ENCODE measurements around the gene CYTH4. TPM values are rescaled to one million over a fixed set of nuclear protein-coding genes. Genes with fewer than 3 reads are reported as not detected.

The CYTH4 gene
- polyA plus RNA-seq, 2 of the 4 experiments (the other 2 are of a cell fraction): 0.05 to 0.10 TPM

- no peak overlapping the region for H3K27ac ChIP-seq
- no peak for FAIRE-seq
- CTCF ChIA-PET: interaction anchor here (0.8 to 5.0 kb wide), 44 partner anchors 9 to 716 kb away, joined by 3 to 55 read pairs (median 5); partner anchors contain the start of genes CYTH4 and RAC2
- ATAC-seq: peak; percentile 78 to 81; a peak in 5 of 6 replicates
- DNase-seq (ENCODE audit: low read depth in 1 of 2, low spot score in 1 of 2): peak; percentile 53 to 58
- no peak overlapping the region for H3K4me3 ChIP-seq
- peak overlapping the region; percentile 31; the same call in 1 of the 3 replicates for H3K4me2 ChIP-seq
- TF ChIP-seq HEYL (CRISPR knock-in tag; IDR thresholded peaks at IDR 0.05) (no peak), CTCF (IDR thresholded peaks at IDR 0.05) (peak; percentile 61), SMC3 (IDR thresholded peaks at IDR 0.05) (peak; percentile 64), RAD21 (conservative IDR thresholded peaks at IDR 0.05 in 1 of 2, IDR thresholded peaks at IDR 0.05 in 1 of 2) (peak; percentile 47)
- TF ChIP-seq, protein P1, sequence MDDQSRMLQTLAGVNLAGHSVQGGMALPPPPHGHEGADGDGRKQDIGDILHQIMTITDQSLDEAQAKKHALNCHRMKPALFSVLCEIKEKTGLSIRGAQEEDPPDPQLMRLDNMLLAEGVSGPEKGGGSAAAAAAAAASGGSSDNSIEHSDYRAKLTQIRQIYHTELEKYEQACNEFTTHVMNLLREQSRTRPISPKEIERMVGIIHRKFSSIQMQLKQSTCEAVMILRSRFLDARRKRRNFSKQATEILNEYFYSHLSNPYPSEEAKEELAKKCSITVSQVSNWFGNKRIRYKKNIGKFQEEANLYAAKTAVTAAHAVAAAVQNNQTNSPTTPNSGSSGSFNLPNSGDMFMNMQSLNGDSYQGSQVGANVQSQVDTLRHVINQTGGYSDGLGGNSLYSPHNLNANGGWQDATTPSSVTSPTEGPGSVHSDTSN (IDR thresholded peaks at IDR 0.05): no peak
- H3K9me3 ChIP-seq: peaks cover 18% of the 10 kb centered on the region
- H3K4me1 ChIP-seq: peaks cover 19% of the 10 kb centered on the region
- WGBS (ENCODE audit: missing lambda C conversion rate): 20% methylated on average over 14 of the region's 14 CpGs
- POLR2A ChIA-PET: interaction anchor here (1.0 kb wide), 1 partner anchor 62 kb away, joined by 4 read pairs; no protein-coding TSS in a partner anchor
Measured at GRCh38 chr22:37260901-37261336, 21.4 kb upstream of the CYTH4 start.

- 37% methylated on average over 5 of the region's 5 CpGs for WGBS (ENCODE audit: missing lambda C conversion rate)
- ChIA-PET POLR2A (no interaction called here), CTCF (interaction anchor here (1.1 to 5.0 kb wide), 10 partner anchors 8 to 195 kb away, joined by 3 to 55 read pairs (median 11); no protein-coding TSS in a partner anchor)
- ATAC-seq (no peak), FAIRE-seq (no peak), DNase-seq (ENCODE audit: low read depth in 1 of 2, low spot score in 1 of 2) (no peak)
- Histone ChIP-seq H3K4me2 (no peak overlapping the region), H3K27ac (no peak overlapping the region), H3K4me3 (no peak overlapping the region), H3K4me1 (peaks cover 14% of the 10 kb centered on the region), H3K9me3 (peaks cover 18% of the 10 kb centered on the region)
- TF ChIP-seq FOSB (CRISPR knock-in tag; IDR thresholded peaks at IDR 0.05): no peak
- TF ChIP-seq MAZ (IDR thresholded peaks at IDR 0.05; ENCODE audit: borderline replicate concordance, low read depth, low read length): no peak
- no peak for TF ChIP-seq HOXB13 (CRISPR knock-in tag; IDR thresholded peaks at IDR 0.05; ENCODE audit: low read depth)
Measured at GRCh38 chr22:37262346-37262745, 20.0 kb upstream of the CYTH4 start.

DNA sequence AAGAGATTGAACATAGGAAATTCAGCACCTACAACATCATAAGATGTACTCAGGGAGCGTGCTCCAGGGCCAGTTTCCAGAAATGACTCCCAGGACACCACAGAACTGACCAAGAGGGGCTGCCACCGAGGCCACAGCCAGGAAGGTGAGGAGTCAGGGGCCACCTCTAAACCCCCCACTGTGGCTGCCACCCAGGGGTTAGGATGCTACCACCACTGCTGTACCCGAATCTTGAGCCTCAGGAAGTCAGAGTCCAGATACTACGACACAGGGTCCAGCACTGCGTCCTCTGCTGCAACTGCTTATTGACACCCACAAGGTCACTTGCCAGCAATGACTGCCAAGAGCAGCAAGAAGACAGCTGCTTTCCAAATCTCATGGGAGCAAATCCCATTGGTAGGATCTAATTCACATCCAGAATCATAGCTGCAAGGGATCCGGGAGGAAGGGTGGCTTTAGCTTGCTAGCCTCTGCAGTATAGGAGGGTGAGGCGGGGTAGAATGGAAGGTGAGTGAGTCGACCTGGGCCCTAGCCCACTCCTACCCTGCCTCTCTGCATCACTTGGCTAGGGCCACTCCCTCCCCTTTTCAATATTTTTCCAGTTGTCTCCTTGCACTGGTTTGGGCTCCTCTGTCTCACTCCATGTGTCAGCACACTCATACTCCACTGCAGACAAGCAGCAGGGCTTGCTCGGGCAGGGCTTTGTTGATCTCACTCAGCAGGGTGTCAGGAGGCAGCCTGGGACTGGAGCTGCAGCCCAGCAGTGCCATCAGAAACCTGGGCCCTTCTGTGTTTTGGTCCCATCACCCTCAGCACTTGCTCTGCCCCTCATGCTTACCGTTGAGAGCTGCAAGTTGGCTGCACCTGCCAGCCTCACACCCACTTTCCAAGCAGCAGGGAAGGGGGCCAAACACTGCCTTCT, 18.1 kb upstream of the CYTH4 start:
- peak in 1 of 2 experiments; percentile 19 for DNase-seq (ENCODE audit: low read depth in 1 of 2, low spot score in 1 of 2)
- Histone ChIP-seq H3K4me2 (no peak overlapping the region), H3K27ac (no peak overlapping the region), H3K9me3 (peaks cover 18% of the 10 kb centered on the region), H3K4me3 (no peak overlapping the region), H3K4me1 (peaks cover 12% of the 10 kb centered on the region)
- WGBS (ENCODE audit: missing lambda C conversion rate): 30% methylated on average over 6 of the region's 10 CpGs
- ChIA-PET POLR2A (no interaction called here), CTCF (interaction anchor here (0.7 to 1.8 kb wide), 6 partner anchors 11 to 166 kb away, joined by 3 to 4 read pairs (median 4); no protein-coding TSS in a partner anchor)
- TF ChIP-seq NPAS2 (CRISPR knock-in tag; IDR thresholded peaks at IDR 0.05; ENCODE audit: borderline replicate concordance) (no peak), TFCP2L1 (CRISPR knock-in tag; IDR thresholded peaks at IDR 0.05) (no peak), HDAC2 (IDR thresholded peaks at IDR 0.05) (no peak), HEYL (CRISPR knock-in tag; IDR thresholded peaks at IDR 0.05) (no peak), MAZ (IDR thresholded peaks at IDR 0.05; ENCODE audit: borderline replicate concordance, low read depth, low read length) (no peak), FOSB (CRISPR knock-in tag; IDR thresholded peaks at IDR 0.05) (no peak)
- no peak for ATAC-seq
- no peak for FAIRE-seq

DNA sequence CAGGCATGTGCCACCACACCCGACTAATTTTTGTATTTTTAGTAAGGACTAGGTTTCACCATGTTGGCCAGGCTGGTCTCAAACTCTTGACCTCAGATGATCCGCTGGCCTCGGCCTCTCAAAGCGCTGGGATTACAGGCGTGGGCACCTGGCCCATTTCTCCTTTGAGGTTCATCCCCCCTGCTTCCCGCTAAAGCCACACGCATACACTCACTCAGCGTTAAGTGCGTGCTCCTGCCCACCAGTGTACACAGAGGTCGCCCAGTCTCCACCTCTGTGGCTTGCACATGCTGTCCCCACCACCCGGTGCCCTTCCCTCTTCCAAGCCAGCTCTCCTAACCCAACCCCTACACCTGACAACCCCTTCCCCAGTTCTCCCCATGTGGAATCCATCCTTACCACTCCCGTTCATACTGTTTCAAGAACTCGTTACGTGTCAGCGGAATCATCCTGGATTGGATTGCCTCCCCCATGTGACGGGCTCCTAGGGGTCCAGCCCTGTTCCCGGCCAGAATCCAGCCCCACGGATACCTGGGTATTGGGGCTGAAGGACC, 15.7 kb upstream of the CYTH4 start:
- 64% methylated on average over 16 of the region's 18 CpGs for WGBS (ENCODE audit: missing lambda C conversion rate)
- ATAC-seq (peak; percentile 56 to 58; a peak in 4 of 6 replicates), FAIRE-seq (no peak), DNase-seq (ENCODE audit: low read depth in 1 of 2, low spot score in 1 of 2) (no peak)
- Histone ChIP-seq H3K4me2 (no peak overlapping the region; the same call in 2 of the 3 replicates), H3K27ac (peak overlapping the region in 1 of 2 experiments; percentile 84; a peak in 1 of 6 replicates), H3K9me3 (peaks cover 18% of the 10 kb centered on the region), H3K4me3 (no peak overlapping the region), H3K4me1 (peaks cover 10% of the 10 kb centered on the region)
- CTCF ChIA-PET: interaction anchor here (0.8 to 2.5 kb wide), 6 partner anchors 11 to 189 kb away, joined by 3 to 9 read pairs (median 6); no protein-coding TSS in a partner anchor
- POLR2A ChIA-PET: no interaction called here
- TF ChIP-seq NFE2L2 (conservative IDR thresholded peaks at IDR 0.05; ENCODE audit: low read length): no peak
- no peak for TF ChIP-seq FOSL2 (IDR thresholded peaks at IDR 0.05)
- TF ChIP-seq FOSL2 (CRISPR knock-in tag; IDR thresholded peaks at IDR 0.05): no peak
- no peak for TF ChIP-seq JUNB (IDR thresholded peaks at IDR 0.05)
- no peak for TF ChIP-seq HEYL (CRISPR knock-in tag; IDR thresholded peaks at IDR 0.05)
- no peak for TF ChIP-seq KDM1A (IDR thresholded peaks at IDR 0.05; ENCODE audit: low read depth)
- no peak for TF ChIP-seq HOXB13 (CRISPR knock-in tag; IDR thresholded peaks at IDR 0.05; ENCODE audit: low read depth)
- no peak for TF ChIP-seq CBX8 (IDR thresholded peaks at IDR 0.05)
- TF ChIP-seq, protein P2, sequence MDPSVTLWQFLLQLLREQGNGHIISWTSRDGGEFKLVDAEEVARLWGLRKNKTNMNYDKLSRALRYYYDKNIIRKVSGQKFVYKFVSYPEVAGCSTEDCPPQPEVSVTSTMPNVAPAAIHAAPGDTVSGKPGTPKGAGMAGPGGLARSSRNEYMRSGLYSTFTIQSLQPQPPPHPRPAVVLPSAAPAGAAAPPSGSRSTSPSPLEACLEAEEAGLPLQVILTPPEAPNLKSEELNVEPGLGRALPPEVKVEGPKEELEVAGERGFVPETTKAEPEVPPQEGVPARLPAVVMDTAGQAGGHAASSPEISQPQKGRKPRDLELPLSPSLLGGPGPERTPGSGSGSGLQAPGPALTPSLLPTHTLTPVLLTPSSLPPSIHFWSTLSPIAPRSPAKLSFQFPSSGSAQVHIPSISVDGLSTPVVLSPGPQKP (IDR thresholded peaks at IDR 0.05; ENCODE audit: low read depth, low read length): no peak
- TF ChIP-seq FOSB (CRISPR knock-in tag; IDR thresholded peaks at IDR 0.05): no peak
- TF ChIP-seq MAZ (IDR thresholded peaks at IDR 0.05; ENCODE audit: borderline replicate concordance, low read depth, low read length): no peak
- TF ChIP-seq, protein P3, sequence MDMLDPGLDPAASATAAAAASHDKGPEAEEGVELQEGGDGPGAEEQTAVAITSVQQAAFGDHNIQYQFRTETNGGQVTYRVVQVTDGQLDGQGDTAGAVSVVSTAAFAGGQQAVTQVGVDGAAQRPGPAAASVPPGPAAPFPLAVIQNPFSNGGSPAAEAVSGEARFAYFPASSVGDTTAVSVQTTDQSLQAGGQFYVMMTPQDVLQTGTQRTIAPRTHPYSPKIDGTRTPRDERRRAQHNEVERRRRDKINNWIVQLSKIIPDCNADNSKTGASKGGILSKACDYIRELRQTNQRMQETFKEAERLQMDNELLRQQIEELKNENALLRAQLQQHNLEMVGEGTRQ (IDR thresholded peaks at IDR 0.05): no peak
- TF ChIP-seq RFX5 (IDR thresholded peaks at IDR 0.05): no peak
- TF ChIP-seq ZFP36 (IDR thresholded peaks at IDR 0.05; ENCODE audit: borderline replicate concordance, partially characterized antibody): no peak
- TF ChIP-seq CBX2 (IDR thresholded peaks at IDR 0.05; ENCODE audit: borderline replicate concordance, low read depth): no peak
